Heart right ventricle (tissue), 16 donors: ENCODE results near the gene KAT2A. TPM values are rescaled to one million over a fixed set of nuclear protein-coding genes. Genes with fewer than 3 reads are reported as not detected.

Experiments
- ATAC-seq, 8 donors: fragments of 200-7000 bp; cut with Tn5 transposase; one replicate each; pipeline ENCODE4 v1.9.1; 2020; ENCODE audit warnings: mild to moderate bottlenecking in 8 of 8, moderate library complexity in 8 of 8, moderate number of reproducible peaks in 1 of 8
- DNase-seq, 2 donors: peaks; one replicate each; pipeline ENCODE4 v3.0.0-alpha.2; 2020
- H3K27ac ChIP-seq, 10 donors: fragments of 200-600 bp; sonication (generic) in 2 of 10; one replicate each; pipeline versions ENCODE4 v1.5.0 to v1.8.0; 2020 to 2022; ENCODE audit warnings: mild to moderate bottlenecking in 3 of 10
- H3K27me3 ChIP-seq, 7 donors: fragments of 200-600 bp; one replicate each; pipeline ENCODE4 v1.8.0; 2021 to 2022; ENCODE audit warnings: mild to moderate bottlenecking in 2 of 7
- H3K36me3 ChIP-seq, 9 donors: fragments of 200-600 bp; sonication (generic) in 1 of 9; one replicate each; pipeline versions ENCODE4 v1.5.0 to v1.8.0; 2020 to 2022; ENCODE audit warnings: mild to moderate bottlenecking in 2 of 9
- H3K4me1 ChIP-seq, 9 donors: fragments of 200-600 bp; sonication (generic) in 1 of 9; one replicate each; pipeline versions ENCODE4 v1.5.0 to v1.8.0; 2020 to 2022; ENCODE audit warnings: mild to moderate bottlenecking in 4 of 9
- H3K4me3 ChIP-seq, 10 donors: fragments of 200-600 bp; sonication (generic) in 2 of 10; one replicate each; pipeline versions ENCODE4 v1.5.0 to v1.8.0; 2020 to 2022; ENCODE audit warnings: mild to moderate bottlenecking in 7 of 10, moderate library complexity in 2 of 10
- H3K9me3 ChIP-seq, 11 donors: fragments of 200-600 bp in 10 of 11; sonication (generic) in 2 of 11; one replicate each; pipeline versions ENCODE4 v1.5.0 to v1.8.0; 2013 to 2022; ENCODE audit warnings: mild to moderate bottlenecking in 2 of 11, control low read depth in 1 of 11, moderate library complexity in 1 of 11
- WGBS, 2 donors: extraction: QIAGEN DNeasy Blood & Tissue Kit; methylation state at CpG; one replicate each; pipeline ENCODE4 v1.1.7; 2013; ENCODE audit warnings: inconsistent platforms in 1 of 2; 5-methylcytosine and 5-hydroxymethylcytosine counted together
- intact Hi-C, 10 donors: fragments of 100-400 bp; cut with DNase I; formaldehyde crosslinking; loops; one replicate each; pipeline versions ENCODE4 v1.11.1 to v1.14.2; 2022
- polyA plus RNA-seq, 2 donors: library from polyadenylated mRNA; stranded (reverse); fragments of 200-250 nt; gene quantifications; one replicate each; pipeline ENCODE4 v1.2.3, GENCODE V29; 2013
- total RNA-seq, 10 donors: library from RNA; stranded (reverse); fragmentation: NEBNext Ultra II Directional in 3 of 10; extraction: Animal tissue kit (Norgen Biotek cat#: 25700) in 3 of 10; gene quantifications; one replicate each; pipeline versions ENCODE4 v1.2.1 to v1.2.4, GENCODE V29; 2021 to 2023
- TF ChIP-seq, protein P1 (sequence below), 9 donors: fragments of 200-600 bp; sonication (generic) in 2 of 9; IDR thresholded peaks; one replicate each; pipeline versions ENCODE4 v1.5.0 to v1.8.0; 2021 to 2022; ENCODE audit warnings: antibody characterized with exemption in 9 of 9, mild to moderate bottlenecking in 5 of 9, moderate library complexity in 1 of 9
- donor health status: Arrhythmogenic right ventricular cardiomyopathy.
- donor health status: ischemic (EF 13 %, LVEDD 7.1; RV severe dilation, severe dysfunction).
- donor health status: healthy with polysubstance abuse.
- donor health status: DM: no; HTN: yes; CAD: no.
- donor health status: DM: no; HTN: no; CAD: no.
- donor health status: ischemic (EF 25% LVEDD 6.9; RV normal size, moderate dysfunction).
- donor health status: ischemic (EF 25% LVEDD 5.7; RV mildly dilated, moderate dysfunction).
- donor health status: healthy.
- donor health status: DM: yes; HTN: yes; CAD: no.
- donor health status: Ischemic cardiomyopathy.
- donor health status: ischemic (EF 35%, LVEDD 5.7; RV mildly dilated, moderate dysfunction).
- donor health status: nonischemic (EF 11% LVEDD 7.7; RV severe dilation, severe dysfunction).
- donor health status: DM: yes; HTN: yes; CAD: no.
- donor health status: PGD.
- donor health status: ischemic (EF 29% LVEDD 5.4; RV normal size, mild dysfunction).
- donor health status: nonischemic (EF 23%, LVEDD 6.1; RV moderate dilation, normal function).

KAT2A gene
- total and polyA plus RNA-seq, 12 donors: 9.3 to 118 (median 15.0) TPM

DNA sequence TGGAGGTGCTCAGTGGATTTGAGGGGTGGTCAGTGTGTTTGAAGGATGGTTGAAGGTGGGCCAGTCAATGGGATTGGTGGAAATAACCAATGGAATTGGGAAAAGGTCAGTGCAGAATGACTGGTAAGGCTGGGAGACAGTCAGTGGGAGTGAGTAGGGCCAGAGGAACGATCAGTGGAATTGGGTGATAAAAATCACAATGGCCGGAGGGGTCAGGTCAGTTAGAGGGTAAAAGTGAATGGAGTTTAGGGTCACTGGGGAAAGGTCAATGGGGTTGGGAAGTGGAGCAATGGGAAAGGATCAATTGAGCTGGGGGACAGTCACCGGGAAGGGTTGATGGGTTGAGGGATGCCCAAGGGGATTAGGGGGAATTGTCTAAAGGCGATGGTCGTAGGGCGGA lies 44.6 kb upstream of the KAT2A start:
- ATAC-seq (no peak), DNase-seq (no peak)
- Histone ChIP-seq H3K36me3 (no peaks in the 10 kb centered on the region), H3K27ac (no peak overlapping the region), H3K27me3 (no peaks in the 10 kb centered on the region), H3K9me3 (no peaks in the 10 kb centered on the region), H3K4me1 (peaks cover 0 to 12% (median 0%) of the 10 kb centered on the region in 9 donors), H3K4me3 (no peak overlapping the region)
- intact Hi-C loops: no loop called here
- TF ChIP-seq, protein P1, sequence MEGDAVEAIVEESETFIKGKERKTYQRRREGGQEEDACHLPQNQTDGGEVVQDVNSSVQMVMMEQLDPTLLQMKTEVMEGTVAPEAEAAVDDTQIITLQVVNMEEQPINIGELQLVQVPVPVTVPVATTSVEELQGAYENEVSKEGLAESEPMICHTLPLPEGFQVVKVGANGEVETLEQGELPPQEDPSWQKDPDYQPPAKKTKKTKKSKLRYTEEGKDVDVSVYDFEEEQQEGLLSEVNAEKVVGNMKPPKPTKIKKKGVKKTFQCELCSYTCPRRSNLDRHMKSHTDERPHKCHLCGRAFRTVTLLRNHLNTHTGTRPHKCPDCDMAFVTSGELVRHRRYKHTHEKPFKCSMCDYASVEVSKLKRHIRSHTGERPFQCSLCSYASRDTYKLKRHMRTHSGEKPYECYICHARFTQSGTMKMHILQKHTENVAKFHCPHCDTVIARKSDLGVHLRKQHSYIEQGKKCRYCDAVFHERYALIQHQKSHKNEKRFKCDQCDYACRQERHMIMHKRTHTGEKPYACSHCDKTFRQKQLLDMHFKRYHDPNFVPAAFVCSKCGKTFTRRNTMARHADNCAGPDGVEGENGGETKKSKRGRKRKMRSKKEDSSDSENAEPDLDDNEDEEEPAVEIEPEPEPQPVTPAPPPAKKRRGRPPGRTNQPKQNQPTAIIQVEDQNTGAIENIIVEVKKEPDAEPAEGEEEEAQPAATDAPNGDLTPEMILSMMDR (IDR thresholded peaks at IDR 0.05): no peak
- 86 to 89% methylated on average over 6 of the region's 6 CpGs for WGBS, 2 donors

GRCh38 chr17:42163696-42164407 lies 42.7 kb upstream of the KAT2A start:
- peaks cover 0 to 12% (median 0%) of the 10 kb centered on the region in 9 donors for H3K4me1 ChIP-seq
- no peak for ATAC-seq
- H3K27ac ChIP-seq: no peak overlapping the region
- H3K27me3 ChIP-seq: no peaks in the 10 kb centered on the region
- TF ChIP-seq, protein P1 (IDR thresholded peaks at IDR 0.05): no peak
- no peak for DNase-seq
- H3K4me3 ChIP-seq: no peak overlapping the region
- H3K36me3 ChIP-seq: no peaks in the 10 kb centered on the region
- WGBS, 2 donors: 61 to 67% methylated on average over 22 of the region's 22 CpGs
- intact Hi-C loops: no loop called here
- H3K9me3 ChIP-seq: no peaks in the 10 kb centered on the region

GRCh38 chr17:42163113-42163512 lies 41.9 kb upstream of the KAT2A start:
- H3K9me3 ChIP-seq: no peaks in the 10 kb centered on the region
- no peak for ATAC-seq
- no peak for DNase-seq
- WGBS, 2 donors: 56 to 57% methylated on average over 8 of the region's 8 CpGs
- H3K36me3 ChIP-seq: no peaks in the 10 kb centered on the region
- peaks cover 0 to 12% (median 0%) of the 10 kb centered on the region in 9 donors for H3K4me1 ChIP-seq
- no peaks in the 10 kb centered on the region for H3K27me3 ChIP-seq
- intact Hi-C loops: no loop called here
- H3K27ac ChIP-seq: no peak overlapping the region
- no peak overlapping the region for H3K4me3 ChIP-seq
- TF ChIP-seq, protein P1 (IDR thresholded peaks at IDR 0.05): peak in 7 of 9 donors; percentile 1 to 48 (median 22)

DNA sequence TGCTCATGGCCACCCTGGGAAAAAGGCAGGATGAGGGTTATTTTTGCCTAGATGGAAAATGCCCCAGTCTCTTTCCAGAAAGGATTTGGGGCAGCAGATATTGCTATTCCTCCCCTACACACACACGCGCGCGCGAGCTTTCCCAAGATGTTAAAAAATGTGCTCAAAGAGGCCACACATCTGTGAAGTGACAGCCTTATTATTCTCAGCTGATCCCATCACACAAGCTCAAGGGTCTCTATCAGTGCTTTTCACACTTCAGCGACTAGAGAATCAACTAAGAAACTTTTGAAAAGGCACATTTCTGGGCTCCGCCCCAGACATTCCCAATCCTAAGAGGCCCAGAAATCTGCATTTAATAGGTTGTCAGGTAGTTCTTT lies 39.4 kb upstream of the KAT2A start:
- intact Hi-C loops: no loop called here
- no peak for DNase-seq
- 81 to 86% methylated on average over 7 of the region's 7 CpGs for WGBS, 2 donors

More for the DNA sequence above, 39.4 kb upstream of the KAT2A start:
- ATAC-seq: no peak
- Histone ChIP-seq H3K27ac (no peak overlapping the region), H3K36me3 (no peaks in the 10 kb centered on the region), H3K4me3 (no peak overlapping the region), H3K27me3 (no peaks in the 10 kb centered on the region), H3K4me1 (peaks cover 0 to 13% (median 2%) of the 10 kb centered on the region in 9 donors), H3K9me3 (peaks cover 0 to 2% (median 0%) of the 10 kb centered on the region in 11 donors)
- TF ChIP-seq, protein P1 (IDR thresholded peaks at IDR 0.05): no peak
